Measurements from ENCODE around the gene SLIT3.

Gene SLIT3

GRCh38 chr5:168778536-168778935, 522.4 kb downstream of the SLIT3 start:
- no peak for TF ChIP-seq CTCF (IDR thresholded peaks at IDR 0.05; ENCODE audit: control insufficient read depth, extremely low read depth, insufficient read depth)

GRCh38 chr5:168777651-168778050, 523.3 kb downstream of the SLIT3 start:
- H3K4me3 ChIP-seq (ENCODE audit: low read depth, low read length): no peak overlapping the region
- no peak for DNase-seq (ENCODE audit: low read depth)
- TF ChIP-seq CTCF (IDR thresholded peaks at IDR 0.05; ENCODE audit: control insufficient read depth, extremely low read depth, insufficient read depth): no peak

More at GRCh38 chr5:168778536-168778935, 522.4 kb downstream of the SLIT3 start:
- no peak for DNase-seq (ENCODE audit: low read depth)
- H3K4me3 ChIP-seq (ENCODE audit: low read depth, low read length): no peak overlapping the region

GRCh38 chr5:168776070-168776469, 524.9 kb downstream of the SLIT3 start:
- H3K4me3 ChIP-seq (ENCODE audit: low read depth, low read length): no peak overlapping the region
- DNase-seq (ENCODE audit: low read depth): no peak
- no peak for TF ChIP-seq CTCF (IDR thresholded peaks at IDR 0.05; ENCODE audit: control insufficient read depth, extremely low read depth, insufficient read depth)

GRCh38 chr5:168773226-168773625, 527.7 kb downstream of the SLIT3 start:
- no peak for TF ChIP-seq CTCF (IDR thresholded peaks at IDR 0.05; ENCODE audit: control insufficient read depth, extremely low read depth, insufficient read depth)
- no peak for DNase-seq (ENCODE audit: low read depth)
- no peak overlapping the region for H3K4me3 ChIP-seq (ENCODE audit: low read depth, low read length)

DNA sequence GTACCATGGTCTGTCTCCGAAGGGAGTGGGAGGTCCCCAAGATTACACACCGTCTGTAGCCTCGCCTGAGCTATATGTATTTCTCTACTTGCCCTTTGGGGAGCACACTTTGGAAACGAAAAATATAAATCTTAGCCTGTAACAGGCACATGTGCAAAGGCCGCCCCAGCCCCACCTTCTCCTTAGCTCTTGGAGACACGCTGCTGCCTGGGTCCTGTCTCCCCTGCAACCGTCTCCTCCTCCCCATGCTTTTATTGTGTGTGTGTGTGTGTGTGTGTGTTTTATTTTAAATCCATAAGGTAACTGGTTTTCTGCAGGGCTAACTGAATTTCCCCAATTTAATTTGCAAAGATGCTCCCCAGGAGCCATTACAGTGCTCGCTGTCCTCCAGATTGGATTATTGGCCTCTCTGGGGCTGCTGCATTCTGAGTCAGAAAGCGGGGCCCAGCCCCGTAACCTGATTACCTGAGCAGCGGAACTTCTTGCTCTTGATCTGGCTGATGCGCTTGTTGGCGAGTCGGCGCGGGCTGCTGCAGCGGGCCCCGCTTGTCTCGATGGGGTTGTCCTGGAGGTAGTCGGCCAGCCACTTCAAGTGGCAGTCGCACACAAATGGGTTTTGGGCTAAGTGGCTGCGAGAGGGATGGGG, 528.5 kb downstream of the SLIT3 start:
- H3K4me3 ChIP-seq (ENCODE audit: low read depth, low read length): no peak overlapping the region
- TF ChIP-seq CTCF (IDR thresholded peaks at IDR 0.05; ENCODE audit: control insufficient read depth, extremely low read depth, insufficient read depth): no peak
- DNase-seq (ENCODE audit: low read depth): no peak

- DNase-seq (ENCODE audit: low read depth): no peak
- no peak for TF ChIP-seq CTCF (IDR thresholded peaks at IDR 0.05; ENCODE audit: control insufficient read depth, extremely low read depth, insufficient read depth)
- no peak overlapping the region for H3K4me3 ChIP-seq (ENCODE audit: low read depth, low read length)
Measured at GRCh38 chr5:168771678-168772077, 529.3 kb downstream of the SLIT3 start.

- no peak for TF ChIP-seq CTCF (IDR thresholded peaks at IDR 0.05; ENCODE audit: control insufficient read depth, extremely low read depth, insufficient read depth)
- DNase-seq (ENCODE audit: low read depth): no peak
- no peak overlapping the region for H3K4me3 ChIP-seq (ENCODE audit: low read depth, low read length)
Measured at GRCh38 chr5:168770996-168771395, 529.9 kb downstream of the SLIT3 start.
